Heart left ventricle (tissue), 16 donors: ENCODE results near the gene NCOA3. TPM values are rescaled to one million over a fixed set of nuclear protein-coding genes. Genes with fewer than 3 reads are reported as not detected.
"Not testable (repeated sequence)": the region's sequence is repeated elsewhere in the genome, so short reads cannot be mapped to it uniquely, and the experiment has no call there.

ENCODE experiments used
- ATAC-seq, 4 donors: fragments of 200-7000 bp; cut with Tn5 transposase; one replicate each; pipeline ENCODE4 v1.9.1; 2020 to 2022; ENCODE audit warnings: moderate library complexity in 4 of 4, mild to moderate bottlenecking in 3 of 4, moderate number of reproducible peaks in 1 of 4
- DNase-seq, 5 donors: peaks; one replicate each; pipeline ENCODE4 v3.0.0-alpha.2; 2020
- H3K27ac ChIP-seq, 12 donors: fragments of 200-600 bp; sonication (generic) in 4 of 12; one replicate each; pipeline versions ENCODE4 v1.5.0 to v1.8.0; 2016 to 2022; ENCODE audit warnings: mild to moderate bottlenecking in 2 of 12
- H3K27me3 ChIP-seq, 9 donors: fragments of 200-600 bp; sonication (generic) in 2 of 9; one replicate each; pipeline versions ENCODE4 v1.5.1 to v1.8.0; 2016 to 2022; ENCODE audit warnings: mild to moderate bottlenecking in 3 of 9
- H3K36me3 ChIP-seq, 9 donors: fragments of 200-600 bp; sonication (generic) in 2 of 9; one replicate each; pipeline versions ENCODE4 v1.5.0 to v1.8.0; 2018 to 2022; ENCODE audit warnings: mild to moderate bottlenecking in 2 of 9
- H3K4me1 ChIP-seq, 12 donors: fragments of 200-600 bp; sonication (generic) in 4 of 12; one replicate each; pipeline versions ENCODE4 v1.5.0 to v1.8.0; 2016 to 2022; ENCODE audit warnings: mild to moderate bottlenecking in 3 of 12
- H3K4me3 ChIP-seq, 12 donors: fragments of 200-600 bp; sonication (generic) in 4 of 12; one replicate each; pipeline versions ENCODE4 v1.5.0 to v1.8.0; 2017 to 2022; ENCODE audit warnings: mild to moderate bottlenecking in 9 of 12, moderate library complexity in 4 of 12
- H3K9me3 ChIP-seq, 12 donors: fragments of 200-600 bp; sonication (generic) in 4 of 12; one replicate each; pipeline versions ENCODE4 v1.5.0 to v1.8.0; 2016 to 2022; ENCODE audit warnings: mild to moderate bottlenecking in 1 of 12
- CTCF ChIP-seq, 12 donors: fragments of 200-600 bp; sonication (generic) in 4 of 12; IDR thresholded peaks; one replicate each; pipeline versions ENCODE4 v1.5.0 to v1.8.0; 2018 to 2022; ENCODE audit warnings: antibody characterized with exemption in 12 of 12, mild to moderate bottlenecking in 5 of 12
- POLR2A ChIP-seq, 2 donors: fragments of 450-650 bp; IDR thresholded peaks; one replicate each; pipeline ENCODE4 v1.6.1; 2017; ENCODE audit warnings: antibody characterized with exemption in 2 of 2, mild to moderate bottlenecking in 2 of 2, moderate library complexity in 2 of 2
- WGBS, 4 donors: extraction: QIAGEN DNeasy Blood & Tissue Kit in 2 of 4; methylation state at CpG; one replicate each; pipeline versions ENCODE4 v1.1.5 to v1.1.7; 2013 to 2018; 5-methylcytosine and 5-hydroxymethylcytosine counted together
- intact Hi-C, 10 donors: fragments of 100-400 bp; cut with DNase I; formaldehyde crosslinking; loops; one replicate each; pipeline versions ENCODE4 v1.11.1 to v1.14.2; 2022
- polyA plus RNA-seq, 2 donors: library from polyadenylated mRNA; stranded (reverse); fragments of 200-250 nt; gene quantifications; one replicate each; pipeline ENCODE4 v1.2.3, GENCODE V29; 2013
- total RNA-seq, 9 donors: library from RNA; depleted of rRNA in 2 of 9; stranded (reverse); fragments of >200 nt in 2 of 9; fragmentation: NEBNext Ultra II Directional in 3 of 9; extraction: Animal tissue kit (Norgen Biotek cat#: 25700) in 3 of 9; gene quantifications; one replicate each; pipeline versions ENCODE4 v1.1.0 to v1.2.4, GENCODE V29; 2016 to 2023
- donor health status: ischemic (EF 13 %, LVEDD 7.1; RV severe dilation, severe dysfunction).
- donor health status: healthy with polysubstance abuse.
- donor health status: DM: no; HTN: yes; CAD: no.
- donor health status: DM: no; HTN: no; CAD: no.
- donor health status: ischemic (EF 25% LVEDD 6.9; RV normal size, moderate dysfunction).
- donor health status: ischemic (EF 25% LVEDD 5.7; RV mildly dilated, moderate dysfunction).
- donor health status: healthy.
- donor health status: DM: yes; HTN: yes; CAD: no.
- donor health status: ischemic (EF 35%, LVEDD 5.7; RV mildly dilated, moderate dysfunction).
- donor health status: nonischemic (EF 11% LVEDD 7.7; RV severe dilation, severe dysfunction).
- donor health status: DM: yes; HTN: yes; CAD: no.
- donor health status: PGD.
- donor health status: ischemic (EF 29% LVEDD 5.4; RV normal size, mild dysfunction).
- donor health status: nonischemic (EF 23%, LVEDD 6.1; RV moderate dilation, normal function).

NCOA3 gene
- total and polyA plus RNA-seq, 11 donors: 6.7 to 39.3 (median 25.3) TPM

- Histone ChIP-seq H3K27ac (no peak overlapping the region), H3K9me3 (no peaks in the 10 kb centered on the region), H3K27me3 (no peaks in the 10 kb centered on the region), H3K4me1 (peaks cover 2 to 48% (median 29%) of the 10 kb centered on the region in 12 donors), H3K36me3 (no peaks in the 10 kb centered on the region), H3K4me3 (no peak overlapping the region)
- intact Hi-C loops: loop anchor here in 2 of 10 donors (5.0 kb wide), 2 partner anchors 37 to 42 kb away; no protein-coding TSS in a partner anchor
- WGBS, 4 donors: 90 to 92% (median 91%) methylated on average over 3 of the region's 3 CpGs
- no peak for ATAC-seq
- no peak for DNase-seq
- TF ChIP-seq CTCF (IDR thresholded peaks at IDR 0.05): no peak
Observed at GRCh38 chr20:47549671-47550070, 48.0 kb downstream of the NCOA3 start.

- intact Hi-C loops: no loop called here
- no peak for DNase-seq
- no peak for TF ChIP-seq CTCF (IDR thresholded peaks at IDR 0.05)
- no peak for TF ChIP-seq POLR2A (IDR thresholded peaks at IDR 0.05)
- ATAC-seq: no peak
- H3K27me3 ChIP-seq: no peaks in the 10 kb centered on the region
- no peaks in the 10 kb centered on the region for H3K36me3 ChIP-seq
- peaks cover 0 to 36% (median 20%) of the 10 kb centered on the region in 12 donors for H3K4me1 ChIP-seq
- H3K4me3 ChIP-seq: no peak overlapping the region
- WGBS, 4 donors: 47 to 59% (median 52%) methylated on average over 5 of the region's 5 CpGs
- peaks cover 0 to 4% (median 0%) of the 10 kb centered on the region in 12 donors for H3K9me3 ChIP-seq
- H3K27ac ChIP-seq: no peak overlapping the region
Observed at GRCh38 chr20:47551222-47551621, 49.5 kb downstream of the NCOA3 start.

- Histone ChIP-seq H3K27me3 (no peaks in the 10 kb centered on the region), H3K27ac (no peak overlapping the region), H3K4me3 (no peak overlapping the region), H3K4me1 (peaks cover 0 to 36% (median 14%) of the 10 kb centered on the region in 12 donors), H3K9me3 (peaks cover 0 to 4% (median 0%) of the 10 kb centered on the region in 12 donors), H3K36me3 (no peaks in the 10 kb centered on the region)
- TF ChIP-seq POLR2A (IDR thresholded peaks at IDR 0.05): no peak
- TF ChIP-seq CTCF (IDR thresholded peaks at IDR 0.05): no peak
- ATAC-seq: no peak
- DNase-seq: no peak
- intact Hi-C loops: no loop called here
Observed at GRCh38 chr20:47551841-47552240, 50.2 kb downstream of the NCOA3 start.

GRCh38 chr20:47552996-47553395 is 51.3 kb downstream of the NCOA3 start:
- Histone ChIP-seq H3K4me3 (no peak overlapping the region), H3K4me1 (peaks cover 0 to 45% (median 20%) of the 10 kb centered on the region in 12 donors), H3K36me3 (no peaks in the 10 kb centered on the region), H3K27ac (no peak overlapping the region), H3K27me3 (no peaks in the 10 kb centered on the region), H3K9me3 (peaks cover 0 to 4% (median 0%) of the 10 kb centered on the region in 12 donors)
- WGBS, 4 donors: 96 to 98% (median 98%) methylated on average over 9 of the region's 9 CpGs
- intact Hi-C loops: no loop called here
- ATAC-seq (no peak), DNase-seq (no peak)
- no peak for TF ChIP-seq POLR2A (IDR thresholded peaks at IDR 0.05)
- no peak for TF ChIP-seq CTCF (IDR thresholded peaks at IDR 0.05)

- 88 to 98% (median 94%) methylated on average over 4 to 8 of the region's 8 CpGs for WGBS, 4 donors
- H3K36me3 ChIP-seq, DNase-seq, ATAC-seq, intact Hi-C loops, H3K4me3 ChIP-seq, H3K9me3 ChIP-seq, H3K27ac ChIP-seq, H3K27me3 ChIP-seq: not testable (repeated sequence)
- peaks cover 0 to 52% (median 27%) of the 10 kb centered on the region in 12 donors for H3K4me1 ChIP-seq
Observed at GRCh38 chr20:47553594-47554235, 52.0 kb downstream of the NCOA3 start.

- H3K4me1 ChIP-seq: peaks cover 3 to 54% (median 31%) of the 10 kb centered on the region in 12 donors
- H3K27ac ChIP-seq, intact Hi-C loops, H3K4me3 ChIP-seq, H3K36me3 ChIP-seq, H3K9me3 ChIP-seq, ATAC-seq, DNase-seq, H3K27me3 ChIP-seq: not testable (repeated sequence)
Observed at GRCh38 chr20:47554283-47554682, 52.6 kb downstream of the NCOA3 start.
